ENCODE results near the gene ATRX.
"Not testable (repeated sequence)": the region's sequence is repeated elsewhere in the genome, so short reads cannot be mapped to it uniquely, and the experiment has no call there.

ATRX gene

GRCh38 chrX:77698242-77698641 lies 87.8 kb downstream of the ATRX start:
- TF ChIP-seq CTCF (conservative IDR thresholded peaks at IDR 0.05; ENCODE audit: low read depth): no peak
- POLR2A ChIA-PET (ENCODE audit: low non-redundant PET): no interaction called here

GRCh38 chrX:77694491-77694890 lies 91.5 kb downstream of the ATRX start:
- DNase-seq (ENCODE audit: low spot score): no peak
- no peak overlapping the region for H3K27ac ChIP-seq
- ChIA-PET CTCF (no interaction called here), POLR2A (ENCODE audit: low non-redundant PET) (no interaction called here)
- TF ChIP-seq CTCF (conservative IDR thresholded peaks at IDR 0.05; ENCODE audit: low read depth): no peak

More at GRCh38 chrX:77698242-77698641, 87.8 kb downstream of the ATRX start:
- DNase-seq (ENCODE audit: low spot score): no peak
- H3K27ac ChIP-seq: no peak overlapping the region
- CTCF ChIA-PET: no interaction called here

- TF ChIP-seq CTCF (conservative IDR thresholded peaks at IDR 0.05; ENCODE audit: low read depth): no peak
- ChIA-PET CTCF (no interaction called here), POLR2A (ENCODE audit: low non-redundant PET) (no interaction called here)
- DNase-seq (ENCODE audit: low spot score): no peak
- H3K27ac ChIP-seq: no peak overlapping the region
These were observed 92.4 kb downstream of the ATRX start for GRCh38 chrX:77693594-77693993.

- POLR2A ChIA-PET (ENCODE audit: low non-redundant PET): no interaction called here
- CTCF ChIA-PET: interaction anchor here (0.6 kb wide), 2 partner anchors 122 to 350 kb away, joined by 3 to 5 read pairs; no protein-coding TSS in a partner anchor
- TF ChIP-seq CTCF (conservative IDR thresholded peaks at IDR 0.05; ENCODE audit: low read depth): no peak
These were observed 94.1 kb downstream of the ATRX start for GRCh38 chrX:77691916-77692315.

GRCh38 chrX:77689376-77689775 lies 96.6 kb downstream of the ATRX start:
- no peak for TF ChIP-seq CTCF (conservative IDR thresholded peaks at IDR 0.05; ENCODE audit: low read depth)
- ChIA-PET POLR2A (ENCODE audit: low non-redundant PET) (no interaction called here), CTCF (interaction anchor here (0.6 kb wide), 1 partner anchor 45 kb away, joined by 3 read pairs; no protein-coding TSS in a partner anchor)
- no peak overlapping the region for H3K27ac ChIP-seq
- no peak for DNase-seq (ENCODE audit: low spot score)

More at GRCh38 chrX:77691916-77692315, 94.1 kb downstream of the ATRX start:
- H3K27ac ChIP-seq: no peak overlapping the region
- DNase-seq (ENCODE audit: low spot score): no peak

- H3K27ac ChIP-seq; DNase-seq (ENCODE audit: low spot score); POLR2A ChIA-PET (ENCODE audit: low non-redundant PET): not testable (repeated sequence)
- CTCF ChIA-PET: interaction anchor here (0.7 kb wide), 1 partner anchor 102 kb away, joined by 3 read pairs; no protein-coding TSS in a partner anchor
These were observed 100.3 kb downstream of the ATRX start for GRCh38 chrX:77685683-77686082.

GRCh38 chrX:77679144-77679543 lies 106.9 kb downstream of the ATRX start:
- no peak overlapping the region for H3K27ac ChIP-seq
- no peak for DNase-seq (ENCODE audit: low spot score)
- no peak for TF ChIP-seq CTCF (conservative IDR thresholded peaks at IDR 0.05; ENCODE audit: low read depth)
- POLR2A ChIA-PET (ENCODE audit: low non-redundant PET): no interaction called here
- CTCF ChIA-PET: no interaction called here

Measured in RWPE1 (cell line).